ENCODE measurements around the gene LY6G6F. TPM values are rescaled to one million over a fixed set of nuclear protein-coding genes. Genes with fewer than 3 reads are reported as not detected.

Gene LY6G6F
- total and polyA plus RNA-seq, 2 donors (not counting 1 experiment from before 2014, with no cell fraction given) = not detected

DNA sequence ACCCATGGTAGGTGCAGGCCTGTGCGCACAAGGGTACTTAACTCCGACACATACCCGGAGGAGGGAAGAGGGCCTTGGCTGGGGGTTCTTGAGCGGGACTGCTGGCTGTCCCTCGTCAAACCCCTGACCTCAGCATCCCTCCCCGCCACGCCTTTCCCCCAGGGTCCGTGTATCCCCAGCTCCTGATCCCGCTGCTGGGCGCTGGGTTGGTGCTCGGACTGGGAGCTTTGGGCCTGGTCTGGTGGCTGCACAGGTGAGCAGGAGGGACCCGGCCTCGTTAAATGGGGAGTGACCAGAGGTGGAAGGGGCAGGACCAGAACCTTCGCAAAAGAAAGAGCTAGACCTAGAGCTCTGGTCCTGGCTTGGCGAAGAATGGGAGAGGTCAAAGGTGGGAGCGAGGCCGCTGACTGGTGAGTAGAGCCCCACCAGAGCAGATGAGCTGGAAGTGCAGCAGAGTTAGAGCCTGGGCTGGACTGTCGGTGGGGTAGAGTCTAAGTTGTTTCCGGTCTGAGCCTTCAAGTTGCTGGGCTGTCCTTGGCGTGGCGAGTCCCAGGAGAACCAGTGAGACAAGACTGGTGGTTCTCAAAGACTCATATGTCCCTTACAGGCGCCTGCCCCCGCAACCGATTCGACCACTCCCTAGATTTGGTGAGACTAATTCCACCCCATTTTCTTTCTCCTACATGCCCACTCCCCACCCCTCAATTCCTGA is 17.5 kb downstream of the LY6G6F start:
- 92% methylated on average over 24 of the region's 25 CpGs for WGBS (ENCODE audit: insufficient coverage)
- Mint-ChIP-seq H3K9me3 (ENCODE audit: insufficient read depth) (no peaks in the 10 kb centered on the region), H3K27me3 (no peaks in the 10 kb centered on the region), H3K4me1 (peaks cover 53% of the 10 kb centered on the region), H3K27ac (peak overlapping the region; percentile 29), H3K4me3 (no peak overlapping the region)
- H3K9me3 ChIP-seq (ENCODE audit: control extremely low read depth in 1 of 3, control insufficient read depth in 2 of 3, insufficient read depth in 1 of 3, low read length in 2 of 3) = no peaks in the 10 kb centered on the region
- no peaks in the 10 kb centered on the region for H3K27me3 ChIP-seq (replicated peaks in 1 of 4; ENCODE audit: control extremely low read depth in 1 of 4, control insufficient read depth in 3 of 4, insufficient read depth in 4 of 4, low read length in 3 of 4)
- H3K36me3 ChIP-seq (replicated peaks in 1 of 2; ENCODE audit: control extremely low read depth in 1 of 2, control insufficient read depth in 1 of 2, extremely low read depth in 1 of 2, insufficient read depth in 2 of 2, low read length in 1 of 2) = peaks cover 0 to 18% of the 10 kb centered on the region in 2 experiments
- ChIA-PET POLR2A (interaction anchor here (0.5 to 1.5 kb wide), 5 partner anchors 14 to 162 kb away, joined by 3 to 8 read pairs (median 4); no protein-coding TSS in a partner anchor), CTCF (interaction anchor here (1.0 to 1.9 kb wide), 2 partner anchors 9 to 140 kb away, joined by 3 to 4 read pairs; partner anchors contain the start of gene LY6G6D)
- peak overlapping the region in 1 of 5 experiments; percentile 12 for H3K4me3 ChIP-seq (ENCODE audit: control extremely low read depth in 1 of 5, extremely low read depth in 1 of 5, insufficient read depth in 1 of 5, low read depth in 2 of 5, low read length in 4 of 5)
- no peak overlapping the region for H3K9ac ChIP-seq (ENCODE audit: low read length)
- no peak overlapping the region for H3K27ac ChIP-seq (ENCODE audit: low read length in 2 of 2)
- H3K4me1 ChIP-seq (ENCODE audit: control insufficient read depth in 2 of 2, insufficient read depth in 2 of 2, low read length in 2 of 2) = peaks cover 38 to 46% of the 10 kb centered on the region in 2 donors
- DNase-seq (no peak), ATAC-seq (ENCODE audit: low read depth) (no peak)
- H3K4me2 ChIP-seq (replicated peaks; ENCODE audit: low read depth, low read length, poor library complexity, severe bottlenecking) = peak overlapping the region; percentile 58
- peaks cover 13% of the 10 kb centered on the region for H3K79me2 ChIP-seq (ENCODE audit: control insufficient read depth, insufficient read depth, low read length)
- intact Hi-C loops (cut with micrococcal nuclease) = no loop called here
- H2AFZ ChIP-seq (ENCODE audit: insufficient read depth, low read depth, low read length, poor library complexity, severe bottlenecking) = no peak overlapping the region
- H4K20me1 ChIP-seq (ENCODE audit: control insufficient read depth, insufficient read depth, low read length, poor library complexity, severe bottlenecking) = no peaks in the 10 kb centered on the region
- TF ChIP-seq, protein P1, sequence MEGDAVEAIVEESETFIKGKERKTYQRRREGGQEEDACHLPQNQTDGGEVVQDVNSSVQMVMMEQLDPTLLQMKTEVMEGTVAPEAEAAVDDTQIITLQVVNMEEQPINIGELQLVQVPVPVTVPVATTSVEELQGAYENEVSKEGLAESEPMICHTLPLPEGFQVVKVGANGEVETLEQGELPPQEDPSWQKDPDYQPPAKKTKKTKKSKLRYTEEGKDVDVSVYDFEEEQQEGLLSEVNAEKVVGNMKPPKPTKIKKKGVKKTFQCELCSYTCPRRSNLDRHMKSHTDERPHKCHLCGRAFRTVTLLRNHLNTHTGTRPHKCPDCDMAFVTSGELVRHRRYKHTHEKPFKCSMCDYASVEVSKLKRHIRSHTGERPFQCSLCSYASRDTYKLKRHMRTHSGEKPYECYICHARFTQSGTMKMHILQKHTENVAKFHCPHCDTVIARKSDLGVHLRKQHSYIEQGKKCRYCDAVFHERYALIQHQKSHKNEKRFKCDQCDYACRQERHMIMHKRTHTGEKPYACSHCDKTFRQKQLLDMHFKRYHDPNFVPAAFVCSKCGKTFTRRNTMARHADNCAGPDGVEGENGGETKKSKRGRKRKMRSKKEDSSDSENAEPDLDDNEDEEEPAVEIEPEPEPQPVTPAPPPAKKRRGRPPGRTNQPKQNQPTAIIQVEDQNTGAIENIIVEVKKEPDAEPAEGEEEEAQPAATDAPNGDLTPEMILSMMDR (IDR thresholded peaks at IDR 0.05) = no peak
- no peak for TF ChIP-seq EZH2 (IDR thresholded peaks at IDR 0.05; ENCODE audit: borderline replicate concordance, insufficient read depth, low read depth, low read length, poor library complexity, severe bottlenecking)
